ENCODE data around the gene ZBTB7C. TPM values are rescaled to one million over a fixed set of nuclear protein-coding genes. Genes with fewer than 3 reads are reported as not detected.

Gene ZBTB7C
- total and polyA plus RNA-seq, 4 donors = 0.19 to 1.1 (median 0.45) TPM

DNA sequence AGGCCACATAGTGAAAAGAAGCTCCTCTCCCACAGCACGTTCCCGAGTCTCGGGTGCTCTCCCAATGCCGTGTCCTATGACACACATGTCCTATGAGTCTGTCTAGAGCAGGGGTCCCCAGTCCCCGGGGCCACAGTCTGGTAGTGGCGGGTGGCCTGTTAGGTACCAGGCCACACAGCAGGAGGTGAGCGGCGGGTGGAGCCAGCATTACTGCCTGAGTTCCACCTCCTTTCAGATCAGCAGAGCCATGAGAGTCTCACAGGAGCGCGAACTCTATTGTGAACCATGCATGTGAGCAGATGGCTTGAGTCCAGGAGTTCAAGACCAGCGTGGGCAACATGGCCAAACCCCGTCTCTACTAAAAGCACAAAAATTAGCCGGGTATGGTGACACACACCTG is 112.6 kb downstream of the ZBTB7C start (continued):
- TF ChIP-seq, protein P1, sequence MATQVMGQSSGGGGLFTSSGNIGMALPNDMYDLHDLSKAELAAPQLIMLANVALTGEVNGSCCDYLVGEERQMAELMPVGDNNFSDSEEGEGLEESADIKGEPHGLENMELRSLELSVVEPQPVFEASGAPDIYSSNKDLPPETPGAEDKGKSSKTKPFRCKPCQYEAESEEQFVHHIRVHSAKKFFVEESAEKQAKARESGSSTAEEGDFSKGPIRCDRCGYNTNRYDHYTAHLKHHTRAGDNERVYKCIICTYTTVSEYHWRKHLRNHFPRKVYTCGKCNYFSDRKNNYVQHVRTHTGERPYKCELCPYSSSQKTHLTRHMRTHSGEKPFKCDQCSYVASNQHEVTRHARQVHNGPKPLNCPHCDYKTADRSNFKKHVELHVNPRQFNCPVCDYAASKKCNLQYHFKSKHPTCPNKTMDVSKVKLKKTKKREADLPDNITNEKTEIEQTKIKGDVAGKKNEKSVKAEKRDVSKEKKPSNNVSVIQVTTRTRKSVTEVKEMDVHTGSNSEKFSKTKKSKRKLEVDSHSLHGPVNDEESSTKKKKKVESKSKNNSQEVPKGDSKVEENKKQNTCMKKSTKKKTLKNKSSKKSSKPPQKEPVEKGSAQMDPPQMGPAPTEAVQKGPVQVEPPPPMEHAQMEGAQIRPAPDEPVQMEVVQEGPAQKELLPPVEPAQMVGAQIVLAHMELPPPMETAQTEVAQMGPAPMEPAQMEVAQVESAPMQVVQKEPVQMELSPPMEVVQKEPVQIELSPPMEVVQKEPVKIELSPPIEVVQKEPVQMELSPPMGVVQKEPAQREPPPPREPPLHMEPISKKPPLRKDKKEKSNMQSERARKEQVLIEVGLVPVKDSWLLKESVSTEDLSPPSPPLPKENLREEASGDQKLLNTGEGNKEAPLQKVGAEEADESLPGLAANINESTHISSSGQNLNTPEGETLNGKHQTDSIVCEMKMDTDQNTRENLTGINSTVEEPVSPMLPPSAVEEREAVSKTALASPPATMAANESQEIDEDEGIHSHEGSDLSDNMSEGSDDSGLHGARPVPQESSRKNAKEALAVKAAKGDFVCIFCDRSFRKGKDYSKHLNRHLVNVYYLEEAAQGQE (IDR thresholded peaks at IDR 0.05) = no peak
- no peak for TF ChIP-seq YY1 (IDR thresholded peaks at IDR 0.05)
- no peak for TF ChIP-seq NR2F2 (IDR thresholded peaks at IDR 0.05)
- no peak for TF ChIP-seq EGR1 (IDR thresholded peaks at IDR 0.05; ENCODE audit: low read depth in 2 of 2)
- no peak for TF ChIP-seq SP1 (IDR thresholded peaks at IDR 0.05)
- no peak for TF ChIP-seq HNF4A (conservative IDR thresholded peaks at IDR 0.05)

DNA sequence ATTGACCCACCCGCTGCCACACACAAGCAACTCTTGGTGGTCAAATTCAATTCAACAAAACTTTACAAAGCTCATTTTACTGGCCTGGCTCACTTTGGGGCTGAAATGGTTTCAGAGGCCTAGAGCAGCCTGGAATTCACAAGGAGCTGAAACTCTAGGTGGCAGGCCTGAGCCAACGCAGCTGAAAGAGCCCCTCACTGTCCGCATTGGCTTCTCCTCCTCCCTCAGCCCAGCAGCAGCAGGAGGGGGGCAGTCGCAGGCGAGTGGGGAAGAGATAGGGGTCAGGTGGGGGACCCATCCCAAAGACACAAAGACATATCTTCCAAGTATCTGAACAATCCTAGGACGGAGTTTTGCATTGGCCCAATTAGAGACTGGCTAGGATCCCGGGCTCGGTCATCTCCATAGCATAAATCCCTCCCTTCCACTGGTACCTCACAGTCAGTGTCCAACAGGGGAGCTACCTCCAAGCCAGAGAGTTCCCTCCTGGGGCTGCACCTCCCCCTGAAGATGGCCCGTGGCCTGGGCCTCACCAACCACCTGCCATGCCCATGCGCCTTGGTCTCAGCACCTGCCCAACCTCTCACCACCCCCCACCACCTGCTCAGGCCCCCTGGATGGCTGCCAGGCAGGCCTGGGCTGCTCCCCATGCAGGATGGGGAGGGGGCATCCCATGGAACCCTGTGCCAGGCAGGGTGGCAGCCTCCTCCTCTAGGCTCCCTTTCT is 113.4 kb downstream of the ZBTB7C start:
- H3K9ac ChIP-seq (ENCODE audit: low read depth in 1 of 2, low read length in 2 of 2) = no peak overlapping the region
- no peaks in the 10 kb centered on the region for H3K4me1 ChIP-seq (ENCODE audit: control insufficient read depth in 4 of 4, insufficient read depth in 4 of 4, low read length in 3 of 4)
- 91% methylated on average over 10 of the region's 10 CpGs for WGBS
- TF ChIP-seq, protein P1 (IDR thresholded peaks at IDR 0.05) = no peak
- TF ChIP-seq EGR1 (IDR thresholded peaks at IDR 0.05; ENCODE audit: low read depth in 2 of 2) = no peak
- no peak for TF ChIP-seq FOXA2 (IDR thresholded peaks at IDR 0.05)
- no peak for TF ChIP-seq HNF4G (IDR thresholded peaks at IDR 0.05)
- TF ChIP-seq, protein P2, sequence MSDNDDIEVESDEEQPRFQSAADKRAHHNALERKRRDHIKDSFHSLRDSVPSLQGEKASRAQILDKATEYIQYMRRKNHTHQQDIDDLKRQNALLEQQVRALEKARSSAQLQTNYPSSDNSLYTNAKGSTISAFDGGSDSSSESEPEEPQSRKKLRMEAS (IDR thresholded peaks at IDR 0.05) = no peak
- no peak for TF ChIP-seq HNF4A (conservative IDR thresholded peaks at IDR 0.05)
- no peak for TF ChIP-seq GABPA (IDR thresholded peaks at IDR 0.05 in 1 of 2, conservative IDR thresholded peaks at IDR 0.05 in 1 of 2)
- no peak for TF ChIP-seq YY1 (IDR thresholded peaks at IDR 0.05)
- no peak for TF ChIP-seq NR2F2 (IDR thresholded peaks at IDR 0.05)
- TF ChIP-seq, protein P3, sequence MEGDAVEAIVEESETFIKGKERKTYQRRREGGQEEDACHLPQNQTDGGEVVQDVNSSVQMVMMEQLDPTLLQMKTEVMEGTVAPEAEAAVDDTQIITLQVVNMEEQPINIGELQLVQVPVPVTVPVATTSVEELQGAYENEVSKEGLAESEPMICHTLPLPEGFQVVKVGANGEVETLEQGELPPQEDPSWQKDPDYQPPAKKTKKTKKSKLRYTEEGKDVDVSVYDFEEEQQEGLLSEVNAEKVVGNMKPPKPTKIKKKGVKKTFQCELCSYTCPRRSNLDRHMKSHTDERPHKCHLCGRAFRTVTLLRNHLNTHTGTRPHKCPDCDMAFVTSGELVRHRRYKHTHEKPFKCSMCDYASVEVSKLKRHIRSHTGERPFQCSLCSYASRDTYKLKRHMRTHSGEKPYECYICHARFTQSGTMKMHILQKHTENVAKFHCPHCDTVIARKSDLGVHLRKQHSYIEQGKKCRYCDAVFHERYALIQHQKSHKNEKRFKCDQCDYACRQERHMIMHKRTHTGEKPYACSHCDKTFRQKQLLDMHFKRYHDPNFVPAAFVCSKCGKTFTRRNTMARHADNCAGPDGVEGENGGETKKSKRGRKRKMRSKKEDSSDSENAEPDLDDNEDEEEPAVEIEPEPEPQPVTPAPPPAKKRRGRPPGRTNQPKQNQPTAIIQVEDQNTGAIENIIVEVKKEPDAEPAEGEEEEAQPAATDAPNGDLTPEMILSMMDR (IDR thresholded peaks at IDR 0.05; ENCODE audit: low read depth, low read length, missing input control) = no peak
- no peak for TF ChIP-seq TAF1 (conservative IDR thresholded peaks at IDR 0.05)
- TF ChIP-seq JUND (IDR thresholded peaks at IDR 0.05) = no peak
- TF ChIP-seq, protein P4, sequence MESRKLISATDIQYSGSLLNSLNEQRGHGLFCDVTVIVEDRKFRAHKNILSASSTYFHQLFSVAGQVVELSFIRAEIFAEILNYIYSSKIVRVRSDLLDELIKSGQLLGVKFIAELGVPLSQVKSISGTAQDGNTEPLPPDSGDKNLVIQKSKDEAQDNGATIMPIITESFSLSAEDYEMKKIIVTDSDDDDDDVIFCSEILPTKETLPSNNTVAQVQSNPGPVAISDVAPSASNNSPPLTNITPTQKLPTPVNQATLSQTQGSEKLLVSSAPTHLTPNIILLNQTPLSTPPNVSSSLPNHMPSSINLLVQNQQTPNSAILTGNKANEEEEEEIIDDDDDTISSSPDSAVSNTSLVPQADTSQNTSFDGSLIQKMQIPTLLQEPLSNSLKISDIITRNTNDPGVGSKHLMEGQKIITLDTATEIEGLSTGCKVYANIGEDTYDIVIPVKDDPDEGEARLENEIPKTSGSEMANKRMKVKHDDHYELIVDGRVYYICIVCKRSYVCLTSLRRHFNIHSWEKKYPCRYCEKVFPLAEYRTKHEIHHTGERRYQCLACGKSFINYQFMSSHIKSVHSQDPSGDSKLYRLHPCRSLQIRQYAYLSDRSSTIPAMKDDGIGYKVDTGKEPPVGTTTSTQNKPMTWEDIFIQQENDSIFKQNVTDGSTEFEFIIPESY (IDR thresholded peaks at IDR 0.05) = no peak
- TF ChIP-seq RXRA (IDR thresholded peaks at IDR 0.05) = no peak
- no peak for TF ChIP-seq SP1 (IDR thresholded peaks at IDR 0.05)
- no peak for TF ChIP-seq FOXA1 (IDR thresholded peaks at IDR 0.05)
- TF ChIP-seq, protein P5, sequence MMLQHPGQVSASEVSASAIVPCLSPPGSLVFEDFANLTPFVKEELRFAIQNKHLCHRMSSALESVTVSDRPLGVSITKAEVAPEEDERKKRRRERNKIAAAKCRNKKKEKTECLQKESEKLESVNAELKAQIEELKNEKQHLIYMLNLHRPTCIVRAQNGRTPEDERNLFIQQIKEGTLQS (IDR thresholded peaks at IDR 0.05) = no peak
- TF ChIP-seq RAD21 (IDR thresholded peaks at IDR 0.05) = no peak
- no peak overlapping the region for H3K4me3 ChIP-seq (ENCODE audit: low read depth in 1 of 3, low read length in 3 of 3)
- no peak overlapping the region for H3K27ac ChIP-seq (ENCODE audit: low read depth in 1 of 2, low read length in 2 of 2)
- peak; percentile 29 for DNase-seq (ENCODE audit: low spot score)
- H3K9me3 ChIP-seq (ENCODE audit: control insufficient read depth in 4 of 4, low read length in 3 of 4) = no peaks in the 10 kb centered on the region
- no peaks in the 10 kb centered on the region for H3K36me3 ChIP-seq (ENCODE audit: control insufficient read depth in 4 of 4, insufficient read depth in 3 of 4, low read depth in 1 of 4, low read length in 3 of 4)
- no peaks in the 10 kb centered on the region for H3K27me3 ChIP-seq (ENCODE audit: control insufficient read depth in 4 of 4, insufficient read depth in 4 of 4, low read length in 3 of 4)

Measured in liver (tissue), 9 donors.